Neural cell (in vitro differentiated cells): Measurements from ENCODE around the gene DLGAP4. TPM values are rescaled to one million over a fixed set of nuclear protein-coding genes. Genes with fewer than 3 reads are reported as not detected.

ENCODE experiments used
- H2AFZ ChIP-seq: fragments of 200-600, 300-800 bp; sonication (generic), shearing (Covaris generic); 2 replicates; pipeline ENCODE4 v1.6.0; 2014; ENCODE audit warnings: low read depth, mild to moderate bottlenecking, antibody characterized with exemption, low read length, moderate library complexity
- H3F3A ChIP-seq: fragments of 200-600 bp; shearing (Covaris generic); 2 replicates; pipeline ENCODE4 v1.6.1; 2016; ENCODE audit warnings: mild to moderate bottlenecking, moderate library complexity, mixed read lengths, antibody characterized with exemption, low read length; ENCODE audit not compliant: insufficient read depth, poor library complexity, severe bottlenecking
- H3K27ac ChIP-seq: fragments of 200-600, 300-800 bp; sonication (generic), shearing (Covaris generic); 2 replicates; pipeline ENCODE4 v1.5.1; 2014; ENCODE audit warnings: mild to moderate bottlenecking, low read length, moderate library complexity
- H3K27me3 ChIP-seq: fragments of 300-800, 200-600 bp; sonication (generic), shearing (Covaris generic); 2 replicates; pipeline ENCODE4 v1.6.0; 2014; ENCODE audit warnings: mild to moderate bottlenecking, low read depth, low read length, moderate library complexity; ENCODE audit not compliant: insufficient read depth
- H3K36me3 ChIP-seq: fragments of 300-800, 200-600 bp; sonication (generic), shearing (Covaris generic); 2 replicates; pipeline ENCODE4 v1.5.1; 2014; ENCODE audit warnings: mild to moderate bottlenecking, antibody characterized with exemption, low read length, moderate library complexity; ENCODE audit not compliant: insufficient read depth
- H3K4me2 ChIP-seq: fragments of 300-800, 200-600 bp; sonication (generic), shearing (Covaris generic); 2 replicates; pipeline ENCODE4 v1.6.0; 2014; ENCODE audit warnings: mild to moderate bottlenecking, low read length
- H3K4me3 ChIP-seq: fragments of 300-800, 200-600 bp; sonication (generic), shearing (Covaris generic); 2 replicates; pipeline ENCODE4 v1.5.1; 2014; ENCODE audit warnings: mild to moderate bottlenecking, low read length, moderate library complexity
- H3K79me2 ChIP-seq: fragments of 200-600 bp; shearing (Covaris generic); replicated peaks from 2 replicates; pipeline ENCODE4 v1.6.0; 2014; ENCODE audit warnings: mild to moderate bottlenecking, low read length, moderate library complexity; ENCODE audit not compliant: insufficient read depth
- H3K9ac ChIP-seq: fragments of 300-800, 200-600 bp; sonication (generic), shearing (Covaris generic); 2 replicates; pipeline ENCODE4 v1.6.1; 2016; ENCODE audit warnings: mild to moderate bottlenecking, low read length, mixed read lengths
- H3K9me2 ChIP-seq: fragments of 200-600 bp; shearing (Covaris generic); 2 replicates; pipeline ENCODE4 v1.6.1; 2016; ENCODE audit warnings: mild to moderate bottlenecking, low read length, mixed read lengths; ENCODE audit not compliant: insufficient read depth
- H3K9me3 ChIP-seq: fragments of 200-600, 300-800 bp; sonication (generic), shearing (Covaris generic); 2 replicates; pipeline ENCODE4 v1.6.1; 2016; ENCODE audit warnings: mild to moderate bottlenecking, mixed run types, low read length, moderate library complexity, mixed read lengths
- H4K20me1 ChIP-seq: fragments of 200-600 bp; shearing (Covaris generic); 2 replicates; pipeline ENCODE4 v1.6.1; 2016; ENCODE audit warnings: mild to moderate bottlenecking, mixed run types; ENCODE audit not compliant: insufficient read depth
- EP300 ChIP-seq: fragments of 450-650 bp; conservative IDR thresholded peaks from 2 replicates; pipeline ENCODE4 v1.6.1; 2014; ENCODE audit warnings: antibody characterized with exemption, mild to moderate bottlenecking, moderate library complexity; ENCODE audit not compliant: poor library complexity, severe bottlenecking
- EZH2 ChIP-seq: fragments of 200-600, 300-800 bp; shearing (Covaris generic), sonication (generic); IDR thresholded peaks from 2 replicates; pipeline ENCODE4 v1.6.1; 2014; ENCODE audit warnings: antibody characterized with exemption, low read length, borderline replicate concordance, mild to moderate bottlenecking; ENCODE audit not compliant: insufficient read depth, poor library complexity, severe bottlenecking
- MXI1 ChIP-seq: fragments of 450-650 bp; conservative IDR thresholded peaks from 2 replicates; pipeline ENCODE4 v1.6.1; 2014; ENCODE audit warnings: antibody characterized with exemption, mild to moderate bottlenecking; ENCODE audit not compliant: poor library complexity, severe bottlenecking
- POLR2AphosphoS5 ChIP-seq: IDR thresholded peaks from 2 replicates; pipeline ENCODE4 v1.6.1; 2012
- RAD21 ChIP-seq: fragments of 450-650 bp; conservative IDR thresholded peaks from 2 replicates; pipeline ENCODE4 v1.6.1; 2014; ENCODE audit warnings: antibody characterized with exemption, mild to moderate bottlenecking, moderate library complexity
- SMC3 ChIP-seq: fragments of 450-650 bp; conservative IDR thresholded peaks from 2 replicates; pipeline ENCODE4 v1.6.1; 2014; ENCODE audit warnings: antibody characterized with exemption, mild to moderate bottlenecking, moderate library complexity; ENCODE audit not compliant: poor library complexity
- TAF1 ChIP-seq: IDR thresholded peaks from 2 replicates; pipeline ENCODE4 v1.6.1; 2012; ENCODE audit warnings: low read depth
- polyA plus RNA-seq: library from polyadenylated mRNA; depleted of rRNA; stranded (reverse); fragments of >200 nt; gene quantifications from 2 replicates; pipeline ENCODE4 v1.2.3, GENCODE V29; 2014
- TF ChIP-seq, protein P1 (sequence below): fragments of 450-650 bp; IDR thresholded peaks from 2 replicates; pipeline ENCODE4 v1.5.1; 2014; ENCODE audit warnings: antibody characterized with exemption, mild to moderate bottlenecking, moderate library complexity; ENCODE audit not compliant: poor library complexity, severe bottlenecking
- TF ChIP-seq, protein P2 (sequence below): IDR thresholded peaks from 2 replicates; pipeline ENCODE4 v1.6.1; 2012; ENCODE audit warnings: borderline replicate concordance

Gene DLGAP4
- polyA plus RNA-seq, 1 donor from 2014 or later = 31.2 TPM

DNA sequence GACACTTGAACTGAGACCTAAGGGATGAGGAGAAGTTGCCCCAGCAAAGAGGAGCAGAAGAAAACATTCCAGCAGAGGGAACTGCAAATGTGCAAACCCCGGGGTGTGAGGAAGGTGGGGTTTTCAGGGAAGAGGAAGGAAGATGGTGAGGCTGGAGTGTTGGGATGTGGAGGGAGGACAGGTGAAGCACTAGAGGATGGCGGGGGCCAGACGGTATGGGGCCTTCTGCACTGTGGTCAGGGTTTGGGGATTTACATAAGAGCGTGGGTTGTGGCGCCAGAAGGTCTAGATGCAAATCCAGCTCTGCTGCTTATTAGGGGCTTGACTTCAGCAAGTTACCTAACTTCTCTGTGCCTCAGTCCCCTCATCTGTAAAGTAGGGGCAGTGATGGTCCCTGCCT lies 16.0 kb downstream of the DLGAP4 start:
- no peak overlapping the region for H3K27ac ChIP-seq
- no peaks in the 10 kb centered on the region for H3F3A ChIP-seq
- H3K9me3 ChIP-seq = peaks cover 8% of the 10 kb centered on the region
- H4K20me1 ChIP-seq = no peaks in the 10 kb centered on the region
- no peaks in the 10 kb centered on the region for H3K9me2 ChIP-seq
- no peak overlapping the region for H2AFZ ChIP-seq
- no peaks in the 10 kb centered on the region for H3K36me3 ChIP-seq
- no peaks in the 10 kb centered on the region for H3K27me3 ChIP-seq
- no peak overlapping the region for H3K4me3 ChIP-seq
- no peaks in the 10 kb centered on the region for H3K79me2 ChIP-seq
- no peak overlapping the region for H3K4me2 ChIP-seq
- no peak overlapping the region for H3K9ac ChIP-seq
- TF ChIP-seq EP300 = no peak
- TF ChIP-seq, protein P1, sequence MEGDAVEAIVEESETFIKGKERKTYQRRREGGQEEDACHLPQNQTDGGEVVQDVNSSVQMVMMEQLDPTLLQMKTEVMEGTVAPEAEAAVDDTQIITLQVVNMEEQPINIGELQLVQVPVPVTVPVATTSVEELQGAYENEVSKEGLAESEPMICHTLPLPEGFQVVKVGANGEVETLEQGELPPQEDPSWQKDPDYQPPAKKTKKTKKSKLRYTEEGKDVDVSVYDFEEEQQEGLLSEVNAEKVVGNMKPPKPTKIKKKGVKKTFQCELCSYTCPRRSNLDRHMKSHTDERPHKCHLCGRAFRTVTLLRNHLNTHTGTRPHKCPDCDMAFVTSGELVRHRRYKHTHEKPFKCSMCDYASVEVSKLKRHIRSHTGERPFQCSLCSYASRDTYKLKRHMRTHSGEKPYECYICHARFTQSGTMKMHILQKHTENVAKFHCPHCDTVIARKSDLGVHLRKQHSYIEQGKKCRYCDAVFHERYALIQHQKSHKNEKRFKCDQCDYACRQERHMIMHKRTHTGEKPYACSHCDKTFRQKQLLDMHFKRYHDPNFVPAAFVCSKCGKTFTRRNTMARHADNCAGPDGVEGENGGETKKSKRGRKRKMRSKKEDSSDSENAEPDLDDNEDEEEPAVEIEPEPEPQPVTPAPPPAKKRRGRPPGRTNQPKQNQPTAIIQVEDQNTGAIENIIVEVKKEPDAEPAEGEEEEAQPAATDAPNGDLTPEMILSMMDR = no peak
- TF ChIP-seq SMC3 = no peak
- TF ChIP-seq MXI1 = no peak
- no peak for TF ChIP-seq POLR2AphosphoS5

DNA sequence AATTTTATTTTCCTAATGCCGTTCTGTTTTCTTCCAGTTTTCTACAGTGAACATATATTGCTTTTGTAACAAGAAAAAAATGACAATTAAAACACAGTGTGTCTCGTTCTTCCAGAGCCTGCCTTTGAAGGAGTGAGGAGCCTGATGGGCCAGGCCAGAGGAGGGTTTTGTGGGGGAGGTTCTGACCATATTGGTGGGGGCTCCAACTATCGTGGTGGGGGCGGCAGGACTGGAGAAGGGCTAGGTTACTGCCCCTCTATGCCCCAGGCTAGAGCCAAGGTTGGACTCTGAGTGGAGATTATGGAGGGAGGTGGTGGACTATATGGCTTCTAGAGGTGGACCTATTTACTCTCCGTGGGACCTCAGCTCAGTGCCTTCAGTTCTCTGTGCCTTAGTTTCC lies 24.0 kb downstream of the DLGAP4 start:
- no peaks in the 10 kb centered on the region for H3K79me2 ChIP-seq
- H4K20me1 ChIP-seq = no peaks in the 10 kb centered on the region
- no peaks in the 10 kb centered on the region for H3K9me2 ChIP-seq
- TF ChIP-seq EP300 (no peak), TAF1 (no peak), SMC3 (no peak), MXI1 (no peak), RAD21 (no peak), EZH2 (no peak), POLR2AphosphoS5 (no peak)
- TF ChIP-seq, protein P1 = no peak
- TF ChIP-seq, protein P2, sequence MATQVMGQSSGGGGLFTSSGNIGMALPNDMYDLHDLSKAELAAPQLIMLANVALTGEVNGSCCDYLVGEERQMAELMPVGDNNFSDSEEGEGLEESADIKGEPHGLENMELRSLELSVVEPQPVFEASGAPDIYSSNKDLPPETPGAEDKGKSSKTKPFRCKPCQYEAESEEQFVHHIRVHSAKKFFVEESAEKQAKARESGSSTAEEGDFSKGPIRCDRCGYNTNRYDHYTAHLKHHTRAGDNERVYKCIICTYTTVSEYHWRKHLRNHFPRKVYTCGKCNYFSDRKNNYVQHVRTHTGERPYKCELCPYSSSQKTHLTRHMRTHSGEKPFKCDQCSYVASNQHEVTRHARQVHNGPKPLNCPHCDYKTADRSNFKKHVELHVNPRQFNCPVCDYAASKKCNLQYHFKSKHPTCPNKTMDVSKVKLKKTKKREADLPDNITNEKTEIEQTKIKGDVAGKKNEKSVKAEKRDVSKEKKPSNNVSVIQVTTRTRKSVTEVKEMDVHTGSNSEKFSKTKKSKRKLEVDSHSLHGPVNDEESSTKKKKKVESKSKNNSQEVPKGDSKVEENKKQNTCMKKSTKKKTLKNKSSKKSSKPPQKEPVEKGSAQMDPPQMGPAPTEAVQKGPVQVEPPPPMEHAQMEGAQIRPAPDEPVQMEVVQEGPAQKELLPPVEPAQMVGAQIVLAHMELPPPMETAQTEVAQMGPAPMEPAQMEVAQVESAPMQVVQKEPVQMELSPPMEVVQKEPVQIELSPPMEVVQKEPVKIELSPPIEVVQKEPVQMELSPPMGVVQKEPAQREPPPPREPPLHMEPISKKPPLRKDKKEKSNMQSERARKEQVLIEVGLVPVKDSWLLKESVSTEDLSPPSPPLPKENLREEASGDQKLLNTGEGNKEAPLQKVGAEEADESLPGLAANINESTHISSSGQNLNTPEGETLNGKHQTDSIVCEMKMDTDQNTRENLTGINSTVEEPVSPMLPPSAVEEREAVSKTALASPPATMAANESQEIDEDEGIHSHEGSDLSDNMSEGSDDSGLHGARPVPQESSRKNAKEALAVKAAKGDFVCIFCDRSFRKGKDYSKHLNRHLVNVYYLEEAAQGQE = no peak
- H2AFZ ChIP-seq = no peak overlapping the region
- no peak overlapping the region for H3K27ac ChIP-seq
- H3K36me3 ChIP-seq = no peaks in the 10 kb centered on the region
- no peak overlapping the region for H3K9ac ChIP-seq
- H3K4me3 ChIP-seq = no peak overlapping the region
- H3K9me3 ChIP-seq = peaks cover 7% of the 10 kb centered on the region
- no peaks in the 10 kb centered on the region for H3F3A ChIP-seq
- H3K4me2 ChIP-seq = no peak overlapping the region
- H3K27me3 ChIP-seq = no peaks in the 10 kb centered on the region
